HepG2 (cell line): Measurements from ENCODE around the gene ACSL3. TPM values are rescaled to one million over a fixed set of nuclear protein-coding genes. Genes with fewer than 3 reads are reported as not detected.
A peak's percentile ranks its signal among the peaks of the same experiment; 100 is the strongest.

Source experiments
- CCAR2 ChIP-seq: fragments of 200-400 bp; formaldehyde crosslinking; optimal IDR thresholded peaks from 2 replicates; pipeline ENCODE3; 2018; ENCODE audit warnings: low read depth, mild to moderate bottlenecking, low read length, moderate library complexity
- ETV5 ChIP-seq: IDR thresholded peaks from 2 replicates; pipeline ENCODE4 v1.6.1; 2018; ENCODE audit warnings: missing biosample characterization, missing genetic modification reagents, inconsistent platforms, borderline replicate concordance
- EZH2 ChIP-seq: conservative IDR thresholded peaks from 2 replicates; pipeline ENCODE4 v1.6.1; 2012; ENCODE audit warnings: mild to moderate bottlenecking, low read depth, low read length, moderate library complexity
- GPN1 ChIP-seq: sonication (generic); formaldehyde crosslinking; IDR thresholded peaks from 2 replicates; pipeline ENCODE4 v1.5.1; 2020; ENCODE audit warnings: missing genetic modification reagents, borderline replicate concordance
- GRHL1 ChIP-seq: sonication (generic); formaldehyde crosslinking; conservative IDR thresholded peaks from 2 replicates; pipeline ENCODE4 v1.8.0; 2022; ENCODE audit warnings: missing genetic modification reagents
- KDM1A ChIP-seq: IDR thresholded peaks from 2 replicates; pipeline ENCODE4 v1.6.1; 2016; ENCODE audit warnings: missing compliant biosample characterization
- KDM5A ChIP-seq: fragments of 200-600 bp; sonication (generic); IDR thresholded peaks from 2 replicates; pipeline ENCODE4 v1.7.0; 2018; ENCODE audit warnings: antibody characterized with exemption, mild to moderate bottlenecking, low read length, borderline replicate concordance
- LCORL ChIP-seq, 2 experiments: fragments of 450-650 bp in 1 of 2; sonication (generic) in 1 of 2; formaldehyde crosslinking in 1 of 2; IDR thresholded peaks; 2 replicates each; pipeline versions ENCODE4 v1.5.0 to v1.6.1; 2017 to 2020; ENCODE audit warnings: antibody characterized with exemption in 1 of 2, missing genetic modification reagents in 1 of 2
- RORA ChIP-seq: sonication (generic); formaldehyde crosslinking; IDR thresholded peaks from 2 replicates; pipeline ENCODE4 v1.5.0; 2020; ENCODE audit warnings: mild to moderate bottlenecking, missing genetic modification reagents, moderate library complexity
- SMAD9 ChIP-seq: sonication (generic); formaldehyde crosslinking; IDR thresholded peaks from 2 replicates; pipeline ENCODE4 v1.5.1; 2020; ENCODE audit warnings: mild to moderate bottlenecking, missing genetic modification reagents
- SSRP1 ChIP-seq: IDR thresholded peaks from 2 replicates; pipeline ENCODE4 v1.6.1; 2016; ENCODE audit warnings: control low read depth
- ZFP36L2 ChIP-seq: sonication (generic); formaldehyde crosslinking; IDR thresholded peaks from 2 replicates; pipeline ENCODE4 v1.4.0; 2020; ENCODE audit warnings: missing genetic modification reagents
- ZMYM4 ChIP-seq: sonication (generic); formaldehyde crosslinking; IDR thresholded peaks from 2 replicates; pipeline ENCODE4 v1.8.1; 2023; ENCODE audit warnings: mild to moderate bottlenecking, missing genetic modification reagents
- ZNF251 ChIP-seq: sonication (generic); formaldehyde crosslinking; IDR thresholded peaks from 2 replicates; pipeline ENCODE4 v1.9.0; 2021; ENCODE audit warnings: mild to moderate bottlenecking, missing genetic modification reagents
- ZNF530 ChIP-seq: sonication (generic); formaldehyde crosslinking; IDR thresholded peaks from 2 replicates; pipeline ENCODE4 v1.5.0; 2020; ENCODE audit warnings: low read depth, mild to moderate bottlenecking, missing genetic modification reagents
- ZNF615 ChIP-seq: sonication (generic); formaldehyde crosslinking; IDR thresholded peaks from 2 replicates; pipeline ENCODE4 v1.5.0; 2020; ENCODE audit warnings: mild to moderate bottlenecking, missing genetic modification reagents, borderline replicate concordance
- ZNF775 ChIP-seq: sonication (generic); formaldehyde crosslinking; IDR thresholded peaks from 2 replicates; pipeline ENCODE4 v1.4.0; 2020; ENCODE audit warnings: missing genetic modification reagents, mild to moderate bottlenecking, moderate library complexity, borderline replicate concordance
- polyA plus RNA-seq, 8 experiments: library from polyadenylated mRNA; depleted of rRNA in 3 of 8; stranded (reverse) in 7 of 8; unstranded in 1 of 8; fragments of >200 nt; fragmentation: Illumina TruSeq in 4 of 8; extraction: Trizol in 4 of 8; gene quantifications; 2 replicates each; pipeline versions ENCODE4 v1.2.1 to v1.2.3, GENCODE V29; 2011 to 2016; ENCODE audit warnings: low read depth in 4 of 8, missing spikeins in 1 of 8, mixed read lengths in 1 of 8; ENCODE audit not compliant: insufficient read depth in 1 of 8
- total RNA-seq, 5 experiments: library from RNA; depleted of rRNA; stranded (reverse); fragments of >200 nt; fragmentation: Illumina TruSeq; extraction: Trizol; gene quantifications; 2 replicates each; pipeline ENCODE4 v1.2.3, GENCODE V29; 2016; ENCODE audit warnings: low read depth in 1 of 5
- TF ChIP-seq, protein P1 (sequence below): IDR thresholded peaks from 2 replicates; pipeline ENCODE4 v1.6.1; 2012; ENCODE audit warnings: low read length, improper control_type of control experiment

ACSL3 gene
- total and polyA plus RNA-seq, 2 of the 13 experiments (the other 11 are each of a cell fraction or from before 2014, with no cell fraction given), result 305 to 365 TPM

DNA sequence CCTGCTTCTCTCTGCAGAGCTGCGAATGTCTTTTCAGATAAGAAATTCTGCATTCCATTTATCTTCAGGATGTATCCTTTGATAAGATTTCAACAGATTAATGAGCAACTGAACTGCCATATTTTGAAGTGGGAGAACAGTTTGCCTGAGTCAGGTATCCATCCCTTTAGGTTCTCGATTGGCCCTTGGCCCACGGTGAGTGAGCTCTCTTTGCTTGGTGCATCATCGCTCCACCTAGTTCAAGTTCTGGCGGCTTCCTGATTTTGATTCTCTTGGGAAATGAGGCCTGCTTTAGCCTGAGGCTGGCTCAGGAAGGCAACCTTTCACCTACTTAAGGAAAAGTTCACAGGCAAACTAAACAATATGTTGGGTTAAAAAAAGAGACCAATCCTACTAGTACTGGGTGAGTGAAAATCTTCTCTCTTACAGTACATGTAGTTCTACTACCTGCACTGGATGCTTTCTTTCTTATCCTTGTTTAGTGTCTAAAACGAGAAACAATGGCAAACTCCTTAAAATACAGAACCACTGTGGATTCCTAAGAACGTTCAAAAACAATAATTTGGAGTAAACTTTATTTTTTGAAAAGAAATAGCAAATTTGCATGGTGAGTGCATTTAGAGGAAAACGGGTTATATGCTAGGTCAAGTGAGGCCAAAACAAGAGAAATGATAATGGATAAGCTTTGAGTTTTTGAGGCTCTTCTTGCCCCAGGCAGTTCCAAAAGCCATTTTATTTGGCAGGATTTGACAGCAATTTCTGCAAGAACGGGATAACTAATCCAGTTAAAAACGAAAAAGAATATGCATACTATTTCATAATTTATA, 837 bp upstream of the ACSL3 start (continued):
- TF ChIP-seq ZNF615 (CRISPR knock-in tag), result no peak
- no peak for TF ChIP-seq GRHL1 (CRISPR knock-in tag)
- TF ChIP-seq ZNF251 (CRISPR knock-in tag), result no peak
- no peak for TF ChIP-seq SMAD9 (CRISPR knock-in tag)
- TF ChIP-seq, protein P1, sequence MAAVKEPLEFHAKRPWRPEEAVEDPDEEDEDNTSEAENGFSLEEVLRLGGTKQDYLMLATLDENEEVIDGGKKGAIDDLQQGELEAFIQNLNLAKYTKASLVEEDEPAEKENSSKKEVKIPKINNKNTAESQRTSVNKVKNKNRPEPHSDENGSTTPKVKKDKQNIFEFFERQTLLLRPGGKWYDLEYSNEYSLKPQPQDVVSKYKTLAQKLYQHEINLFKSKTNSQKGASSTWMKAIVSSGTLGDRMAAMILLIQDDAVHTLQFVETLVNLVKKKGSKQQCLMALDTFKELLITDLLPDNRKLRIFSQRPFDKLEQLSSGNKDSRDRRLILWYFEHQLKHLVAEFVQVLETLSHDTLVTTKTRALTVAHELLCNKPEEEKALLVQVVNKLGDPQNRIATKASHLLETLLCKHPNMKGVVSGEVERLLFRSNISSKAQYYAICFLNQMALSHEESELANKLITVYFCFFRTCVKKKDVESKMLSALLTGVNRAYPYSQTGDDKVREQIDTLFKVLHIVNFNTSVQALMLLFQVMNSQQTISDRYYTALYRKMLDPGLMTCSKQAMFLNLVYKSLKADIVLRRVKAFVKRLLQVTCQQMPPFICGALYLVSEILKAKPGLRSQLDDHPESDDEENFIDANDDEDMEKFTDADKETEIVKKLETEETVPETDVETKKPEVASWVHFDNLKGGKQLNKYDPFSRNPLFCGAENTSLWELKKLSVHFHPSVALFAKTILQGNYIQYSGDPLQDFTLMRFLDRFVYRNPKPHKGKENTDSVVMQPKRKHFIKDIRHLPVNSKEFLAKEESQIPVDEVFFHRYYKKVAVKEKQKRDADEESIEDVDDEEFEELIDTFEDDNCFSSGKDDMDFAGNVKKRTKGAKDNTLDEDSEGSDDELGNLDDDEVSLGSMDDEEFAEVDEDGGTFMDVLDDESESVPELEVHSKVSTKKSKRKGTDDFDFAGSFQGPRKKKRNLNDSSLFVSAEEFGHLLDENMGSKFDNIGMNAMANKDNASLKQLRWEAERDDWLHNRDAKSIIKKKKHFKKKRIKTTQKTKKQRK, result no peak
- TF ChIP-seq KDM5A, result peak; percentile 28; the same call in 1 of the 2 replicates
- peak; percentile 29; the same call in 1 of the 2 replicates for TF ChIP-seq ZMYM4 (CRISPR knock-in tag)
- no peak for TF ChIP-seq EZH2
- no peak for TF ChIP-seq CCAR2
- TF ChIP-seq GPN1 (CRISPR knock-in tag), result no peak
- no peak for TF ChIP-seq RORA
- TF ChIP-seq KDM1A (CRISPR knock-in tag), result no peak
- TF ChIP-seq LCORL (IDR thresholded peaks at IDR 0.05), result no peak
- no peak for TF ChIP-seq LCORL (CRISPR knock-in tag; IDR thresholded peaks at IDR 0.05)
- peak; percentile 49; the same call in 1 of the 2 replicates for TF ChIP-seq ETV5 (CRISPR knock-in tag)
- TF ChIP-seq SSRP1 (CRISPR knock-in tag), result no peak
- no peak for TF ChIP-seq ZNF530 (CRISPR knock-in tag)
- TF ChIP-seq ZFP36L2 (CRISPR knock-in tag), result no peak
- peak; percentile 31; the same call in 1 of the 2 replicates for TF ChIP-seq ZNF775 (CRISPR knock-in tag)
